H1 (cell line): ENCODE results near the gene TMEM229B. TPM values are rescaled to one million over a fixed set of nuclear protein-coding genes. Genes with fewer than 3 reads are reported as not detected.

Source experiments
- CTCF ChIA-PET: fragments of 300-600 bp; sonication (Branson Sonifier 250); formaldehyde crosslinking; loops from one replicate; lab custom pipeline; 2021; ENCODE audit not compliant: partially characterized antibody; lab: Charles Lee
- POLR2A ChIA-PET: fragments of 300-600 bp; sonication (Branson Sonifier 250); formaldehyde crosslinking; loops from one replicate; lab custom pipeline; 2021; ENCODE audit warnings: inconsistent platforms; ENCODE audit not compliant: partially characterized antibody; lab: Charles Lee
- DNase-seq, 2 experiments: peaks; one replicate each; pipeline versions ENCODE4 v3.0.0 to v3.0.0-alpha.2; 2010 to 2022; ENCODE audit warnings: low spot score in 2 of 2, low read depth in 1 of 2, mixed read lengths in 1 of 2
- FAIRE-seq: peaks from 2 replicates; lab custom pipeline; 2011; peaks lifted over from hg19 to GRCh38; lab: Jason Lieb, UNC
- H2AFZ ChIP-seq: 2 replicates; pipeline ENCODE4 v1.8.1; 2012; ENCODE audit warnings: low read length, inconsistent platforms
- H2AK5ac ChIP-seq: 2 replicates; pipeline ENCODE4 v1.6.1; 2013; ENCODE audit warnings: low read depth, low read length
- H2BK120ac ChIP-seq: replicated peaks from 2 replicates; pipeline ENCODE3; 2013; ENCODE audit warnings: low read depth, low read length, inconsistent platforms
- H2BK12ac ChIP-seq: 2 replicates; pipeline ENCODE4 v1.6.1; 2013; ENCODE audit warnings: low read depth, low read length
- H2BK15ac ChIP-seq: 2 replicates; pipeline ENCODE4 v1.6.1; 2013; ENCODE audit warnings: low read length
- H2BK20ac ChIP-seq: 2 replicates; pipeline ENCODE4 v1.6.1; 2013; ENCODE audit warnings: low read length
- H2BK5ac ChIP-seq: 2 replicates; pipeline ENCODE4 v1.6.1; 2013; ENCODE audit warnings: low read depth, low read length
- H3K14ac ChIP-seq: 2 replicates; pipeline ENCODE4 v1.6.1; 2013; ENCODE audit warnings: inconsistent platforms; ENCODE audit not compliant: insufficient read length
- H3K18ac ChIP-seq: 2 replicates; pipeline ENCODE4 v1.6.1; 2013; ENCODE audit warnings: low read length; ENCODE audit errors: extremely low read depth
- H3K23ac ChIP-seq: 2 replicates; pipeline ENCODE4 v1.6.1; 2013; ENCODE audit warnings: inconsistent platforms; ENCODE audit not compliant: insufficient read length
- H3K23me2 ChIP-seq: 2 replicates; pipeline ENCODE4 v1.6.1; 2013; ENCODE audit warnings: low read depth, low read length
- H3K27ac ChIP-seq: 2 replicates; pipeline ENCODE4 v1.6.1; 2011; ENCODE audit warnings: low read depth, low read length, inconsistent platforms
- H3K27me3 ChIP-seq, 4 experiments: replicated peaks in 1 of 4; 1 replicate in 1 of 4; 2 replicates in 3 of 4; pipeline versions ENCODE4 v1.6.1 to v1.8.1; 2011 to 2013; ENCODE audit warnings: low read length in 3 of 4, mild to moderate bottlenecking in 3 of 4, inconsistent platforms in 2 of 4, mixed read lengths in 2 of 4, moderate library complexity in 1 of 4; ENCODE audit not compliant: control insufficient read depth in 3 of 4, insufficient read depth in 3 of 4; ENCODE audit errors: extremely low read depth in 1 of 4
- H3K36me3 ChIP-seq, 4 experiments: 2 replicates each; pipeline versions ENCODE4 v1.6.1 to v1.8.1; 2011 to 2013; ENCODE audit warnings: mild to moderate bottlenecking in 4 of 4, low read length in 3 of 4, moderate library complexity in 2 of 4, control low read depth in 1 of 4, inconsistent platforms in 1 of 4; ENCODE audit not compliant: insufficient read depth in 4 of 4, control insufficient read depth in 2 of 4
- H3K4ac ChIP-seq: replicated peaks from 2 replicates; pipeline ENCODE3; 2013; ENCODE audit warnings: low read length, low read depth, mixed read lengths, inconsistent platforms; ENCODE audit not compliant: insufficient read length
- H3K4me1 ChIP-seq, 4 experiments: replicated peaks in 1 of 4; 1 replicate in 1 of 4; 2 replicates in 3 of 4; pipeline versions ENCODE4 v1.6.1 to v1.8.1; 2011 to 2013; ENCODE audit warnings: low read length in 3 of 4, inconsistent platforms in 2 of 4, mixed read lengths in 1 of 4; ENCODE audit not compliant: insufficient read depth in 4 of 4, control insufficient read depth in 3 of 4
- H3K4me2 ChIP-seq, 2 experiments: 2 replicates each; pipeline versions ENCODE4 v1.6.1 to v1.8.1; 2011 to 2013; ENCODE audit warnings: low read depth in 2 of 2, low read length in 2 of 2, control low read depth in 1 of 2, inconsistent platforms in 1 of 2, mild to moderate bottlenecking in 1 of 2; ENCODE audit not compliant: insufficient read depth in 1 of 2
- H3K4me3 ChIP-seq, 4 experiments: fragments of 200-600, 300-600 bp in 1 of 4; sonication (generic), shearing (Covaris generic), sonication (Bioruptor Twin) in 1 of 4; 2 replicates each; pipeline versions ENCODE4 v1.5.1 to v1.8.1; 2011 to 2016; ENCODE audit warnings: low read length in 4 of 4, low read depth in 3 of 4, control low read depth in 2 of 4, inconsistent platforms in 2 of 4, mild to moderate bottlenecking in 2 of 4, mixed read lengths in 1 of 4, moderate library complexity in 1 of 4; ENCODE audit not compliant: insufficient read depth in 2 of 4; ENCODE audit errors: extremely low read depth in 1 of 4
- H3K56ac ChIP-seq: replicated peaks from 2 replicates; pipeline ENCODE3; 2013; ENCODE audit warnings: low read depth, mild to moderate bottlenecking, mixed read lengths, low read length, inconsistent platforms; ENCODE audit not compliant: insufficient read length
- H3K79me1 ChIP-seq: 2 replicates; pipeline ENCODE4 v1.6.1; 2013; ENCODE audit warnings: low read depth, low read length, control low read depth
- H3K79me2 ChIP-seq, 2 experiments: 2 replicates each; pipeline versions ENCODE4 v1.6.1 to v1.8.1; 2012 to 2013; ENCODE audit warnings: low read length in 2 of 2, mild to moderate bottlenecking in 2 of 2, inconsistent platforms in 1 of 2; ENCODE audit not compliant: insufficient read depth in 2 of 2, control insufficient read depth in 1 of 2
- H3K9ac ChIP-seq, 4 experiments: replicated peaks in 1 of 4; 1 replicate in 1 of 4; 2 replicates in 3 of 4; pipeline versions ENCODE4 v1.6.1 to v1.8.1; 2011 to 2013; ENCODE audit warnings: low read depth in 3 of 4, low read length in 3 of 4, control low read depth in 2 of 4, mild to moderate bottlenecking in 2 of 4, moderate library complexity in 2 of 4, inconsistent platforms in 1 of 4; ENCODE audit errors: extremely low read depth in 1 of 4
- H3K9me3 ChIP-seq, 2 experiments: 2 replicates each; pipeline versions ENCODE4 v1.6.1 to v1.8.1; 2012 to 2013; ENCODE audit warnings: mild to moderate bottlenecking in 2 of 2, moderate library complexity in 2 of 2, control low read depth in 1 of 2, inconsistent platforms in 1 of 2, low read depth in 1 of 2, low read length in 1 of 2, mixed read lengths in 1 of 2; ENCODE audit not compliant: insufficient read depth in 2 of 2
- H4K20me1 ChIP-seq, 2 experiments: replicated peaks in 1 of 2; 2 replicates each; pipeline versions ENCODE3 to v1.8.1; 2011 to 2013; ENCODE audit warnings: inconsistent platforms in 2 of 2, low read length in 2 of 2, mild to moderate bottlenecking in 1 of 2; ENCODE audit not compliant: insufficient read depth in 2 of 2, control insufficient read depth in 1 of 2
- H4K5ac ChIP-seq: 2 replicates; pipeline ENCODE4 v1.6.1; 2013; ENCODE audit warnings: low read length, low read depth, mixed read lengths, inconsistent platforms; ENCODE audit not compliant: insufficient read length
- H4K8ac ChIP-seq: 2 replicates; pipeline ENCODE4 v1.8.0; 2013; ENCODE audit warnings: mild to moderate bottlenecking, moderate library complexity, low read length, inconsistent platforms; ENCODE audit not compliant: insufficient read depth; ENCODE audit errors: extremely low read depth
- H4K91ac ChIP-seq: replicated peaks from 2 replicates; pipeline ENCODE3; 2013; ENCODE audit warnings: low read length, mixed read lengths, inconsistent platforms; ENCODE audit not compliant: insufficient read length
- CBX5 ChIP-seq: fragments of 300-800, 300-1000 bp; sonication (generic); IDR thresholded peaks from 2 replicates; pipeline ENCODE4 v1.7.1; 2016; ENCODE audit warnings: antibody characterized with exemption, low read length, low read depth
- CBX8 ChIP-seq: fragments of 300-800, 300-1000 bp; sonication (generic); IDR thresholded peaks from 2 replicates; pipeline ENCODE4 v1.7.1; 2016; ENCODE audit warnings: low read depth, low read length, borderline replicate concordance
- CEBPB ChIP-seq: IDR thresholded peaks from 2 replicates; pipeline ENCODE4 v1.6.1; 2012; ENCODE audit warnings: low read depth, low read length
- CREB1 ChIP-seq: IDR thresholded peaks from 2 replicates; pipeline ENCODE4 v1.6.1; 2012; ENCODE audit warnings: inconsistent platforms
- E2F6 ChIP-seq: IDR thresholded peaks from 2 replicates; pipeline ENCODE4 v1.6.1; 2012; ENCODE audit warnings: inconsistent platforms
- HDAC2 ChIP-seq, 2 experiments: fragments of 300-600 bp in 1 of 2; sonication (generic) in 1 of 2; IDR thresholded peaks; 2 replicates each; pipeline ENCODE4 v1.6.1; 2011 to 2012; ENCODE audit warnings: low read depth in 2 of 2, low read length in 2 of 2, mild to moderate bottlenecking in 2 of 2, moderate library complexity in 2 of 2, borderline replicate concordance in 1 of 2, inconsistent platforms in 1 of 2
- HDAC6 ChIP-seq: IDR thresholded peaks from one replicate; pipeline ENCODE4 v1.7.1; 2012; ENCODE audit warnings: low read depth, mild to moderate bottlenecking, inconsistent platforms, low read length, moderate library complexity
- JUND ChIP-seq: IDR thresholded peaks from 2 replicates; pipeline ENCODE4 v1.6.1; 2011; ENCODE audit warnings: mild to moderate bottlenecking, improper control_type of control experiment, low read length
- SAP30 ChIP-seq: fragments of 300-600 bp; sonication (generic); IDR thresholded peaks from 2 replicates; pipeline ENCODE4 v1.7.1; 2012; ENCODE audit warnings: low read length, moderate library complexity, mild to moderate bottlenecking, inconsistent platforms; ENCODE audit not compliant: insufficient read depth, insufficient replicate concordance
- SIN3A ChIP-seq, 2 experiments: IDR thresholded peaks in 1 of 2; conservative IDR thresholded peaks in 1 of 2; 2 replicates each; pipeline ENCODE4 v1.6.1; 2011 to 2012; ENCODE audit warnings: low read length in 2 of 2, improper control_type of control experiment in 1 of 2, low read depth in 1 of 2, mild to moderate bottlenecking in 1 of 2
- SP4 ChIP-seq: IDR thresholded peaks from 2 replicates; pipeline ENCODE4 v1.6.1; 2012; ENCODE audit warnings: low read length, inconsistent platforms
- SUZ12 ChIP-seq: fragments of 200-600 bp; sonication (generic); IDR thresholded peaks from 2 replicates; pipeline ENCODE4 v1.6.1; 2012; ENCODE audit warnings: mild to moderate bottlenecking, inconsistent platforms, low read length, moderate library complexity, mixed read lengths
- TBP ChIP-seq: IDR thresholded peaks from 2 replicates; pipeline ENCODE4 v1.6.1; 2011; ENCODE audit warnings: low read depth, low read length, improper control_type of control experiment
- WGBS, 2 experiments: shearing (Covaris generic) in 1 of 2; methylation state at CpG; one replicate each; pipeline versions ENCODE4 v1.1.6 to v1.1.7; 2013 to 2015; ENCODE audit warnings: low lambda C conversion rate in 2 of 2, mixed read lengths in 2 of 2, inconsistent platforms in 1 of 2, low coverage in 1 of 2, missing lambda C conversion rate in 1 of 2; ENCODE audit not compliant: insufficient replicate concordance in 2 of 2, insufficient coverage in 1 of 2, insufficient read length in 1 of 2; ENCODE audit errors: extremely low coverage in 1 of 2, missing lambda C conversion rate in 1 of 2; 5-methylcytosine and 5-hydroxymethylcytosine counted together
- polyA plus RNA-seq, 7 experiments: library from polyadenylated mRNA; depleted of rRNA in 3 of 7; stranded (reverse) in 5 of 7; unstranded in 2 of 7; fragments of >200 nt in 5 of 7; fragments of 200-250 nt in 2 of 7; gene quantifications; 1 replicate in 5 of 7; 2 replicates in 1 of 7; 4 replicates in 1 of 7; pipeline versions ENCODE4 v1.2.1 to v1.2.3, GENCODE V29; 2011 to 2013; ENCODE audit warnings: missing spikeins in 2 of 7, mixed read lengths in 2 of 7
- total RNA-seq: library from RNA; stranded (reverse); fragmentation: NEBNext Ultra II Directional; extraction: Animal tissue kit (Norgen Biotek cat#: 25700); gene quantifications from 2 replicates; pipeline ENCODE4 v1.2.1, GENCODE V29; 2021

The TMEM229B gene
- total and polyA plus RNA-seq, 2 of the 8 experiments (the other 6 are each of a cell fraction or from before 2014, with no cell fraction given), result 0.73 to 0.85 TPM

- no peak for FAIRE-seq
- no peak overlapping the region for H4K91ac ChIP-seq
- H2BK5ac ChIP-seq, result no peak overlapping the region
- H3K9me3 ChIP-seq, result no peaks in the 10 kb centered on the region
- no peak overlapping the region for H3K18ac ChIP-seq
- no peak overlapping the region for H3K14ac ChIP-seq
- H3K27me3 ChIP-seq, result no peaks in the 10 kb centered on the region; a peak in 1 of 7 replicates
- no peak overlapping the region for H2BK120ac ChIP-seq
- H2BK15ac ChIP-seq, result no peak overlapping the region
- no peak overlapping the region for H4K8ac ChIP-seq
- H3K9ac ChIP-seq, result no peak overlapping the region
- peaks cover 0 to 2% (median 0%) of the 10 kb centered on the region in 4 experiments; a peak in 1 of 7 replicates for H3K4me1 ChIP-seq
- no peaks in the 10 kb centered on the region for H3K36me3 ChIP-seq
- no peak for TF ChIP-seq CEBPB
- TF ChIP-seq SP4, result no peak
- no peak for TF ChIP-seq TBP
- TF ChIP-seq SIN3A (conservative IDR thresholded peaks at IDR 0.05 in 1 of 2, IDR thresholded peaks at IDR 0.05 in 1 of 2; ENCODE audit: low read depth in 1 of 2, low read length in 2 of 2), result no peak
- TF ChIP-seq SUZ12, result no peak
- no peak for TF ChIP-seq CREB1
- no peak for TF ChIP-seq CBX5
- TF ChIP-seq HDAC6, result no peak
- TF ChIP-seq E2F6, result no peak
- TF ChIP-seq HDAC2 (IDR thresholded peaks at IDR 0.05; ENCODE audit: borderline replicate concordance in 1 of 2, low read depth in 2 of 2, low read length in 2 of 2), result no peak
- TF ChIP-seq JUND, result no peak
- TF ChIP-seq CBX8, result no peak
- no peak for TF ChIP-seq SAP30
- H2AFZ ChIP-seq, result no peak overlapping the region
- H3K27ac ChIP-seq, result no peak overlapping the region
- no peaks in the 10 kb centered on the region; the same call in 1 of the 2 replicates for H3K23me2 ChIP-seq
- POLR2A ChIA-PET, result interaction anchor here (1.1 to 1.6 kb wide), 3 partner anchors 10 to 40 kb away, joined by 3 to 4 read pairs (median 4); no protein-coding TSS in a partner anchor
- no peak overlapping the region for H3K4ac ChIP-seq
- no peak overlapping the region for H3K4me2 ChIP-seq
- H3K79me1 ChIP-seq, result no peaks in the 10 kb centered on the region
- CTCF ChIA-PET, result interaction anchor here (0.7 to 7.6 kb wide), 21 partner anchors 9 to 1075 kb away, joined by 3 to 68 read pairs (median 4); partner anchors contain the start of genes PIGH and TMEM229B
- H3K56ac ChIP-seq, result no peak overlapping the region
- H2BK12ac ChIP-seq, result no peak overlapping the region
- DNase-seq, result no peak
- H4K20me1 ChIP-seq, result no peaks in the 10 kb centered on the region
- no peak overlapping the region for H2BK20ac ChIP-seq
- no peak overlapping the region for H3K23ac ChIP-seq
- no peak overlapping the region for H4K5ac ChIP-seq
- WGBS, 2 experiments, result 75% methylated on average over 1 of the region's 1 CpG; no CpG with 5 or more reads in 1 of the 2 experiments
- H2AK5ac ChIP-seq, result no peak overlapping the region
- H3K4me3 ChIP-seq, result no peak overlapping the region
- H3K79me2 ChIP-seq, result no peaks in the 10 kb centered on the region
Observed at GRCh38 chr14:67467134-67467533, 21.4 kb downstream of the TMEM229B start.
